Loucy (cell line): ENCODE results near the gene XRCC3.

Experiments used
- H2AFZ ChIP-seq: fragments of 200-600 bp; sonication (generic); 2 replicates; pipeline ENCODE4 v1.6.0; 2016; ENCODE audit warnings: antibody characterized with exemption, mild to moderate bottlenecking, low read length, moderate library complexity
- H3F3A ChIP-seq: fragments of 200-600 bp; 2 replicates; pipeline ENCODE4 v1.6.0; 2016; ENCODE audit warnings: antibody characterized with exemption, low read depth, mild to moderate bottlenecking
- H3K27me3 ChIP-seq: fragments of 200-600 bp; sonication (generic); 2 replicates; pipeline ENCODE4 v1.6.1; 2014; ENCODE audit warnings: low read length, mild to moderate bottlenecking; ENCODE audit not compliant: insufficient read depth, poor library complexity, severe bottlenecking
- H3K36me3 ChIP-seq: fragments of 200-600 bp; sonication (generic); 2 replicates; pipeline ENCODE4 v1.6.1; 2016; ENCODE audit warnings: low read length; ENCODE audit not compliant: insufficient read depth
- H3K4me1 ChIP-seq: fragments of 200-600 bp; sonication (generic); 2 replicates; pipeline ENCODE4 v1.5.1; 2014; ENCODE audit warnings: low read length, mild to moderate bottlenecking; ENCODE audit not compliant: insufficient read depth, poor library complexity, severe bottlenecking
- H3K4me2 ChIP-seq: fragments of 200-600 bp; sonication (generic); 2 replicates; pipeline ENCODE4 v1.6.0; 2014; ENCODE audit warnings: antibody characterized with exemption, low read length, low read depth, mild to moderate bottlenecking; ENCODE audit not compliant: poor library complexity, severe bottlenecking
- H3K4me3 ChIP-seq: fragments of 200-600 bp; sonication (generic); 2 replicates; pipeline ENCODE4 v1.5.1; 2014; ENCODE audit warnings: low read length, mild to moderate bottlenecking, mixed read lengths; ENCODE audit not compliant: poor library complexity, severe bottlenecking
- H3K79me2 ChIP-seq: fragments of 200-600 bp; sonication (generic); 2 replicates; pipeline ENCODE4 v1.6.1; 2014; ENCODE audit warnings: low read length; ENCODE audit not compliant: insufficient read depth
- H3K9ac ChIP-seq: fragments of 200-600 bp; sonication (generic); 2 replicates; pipeline ENCODE4 v1.6.0; 2014; ENCODE audit warnings: mild to moderate bottlenecking, low read depth, low read length, moderate library complexity; ENCODE audit not compliant: poor library complexity, severe bottlenecking
- H3K9me2 ChIP-seq: fragments of 200-600 bp; sonication (generic); replicated peaks from 2 replicates; pipeline ENCODE4 v1.6.1; 2016; ENCODE audit warnings: low read depth, low read length, mixed read lengths
- H3K9me3 ChIP-seq: fragments of 200-600 bp; sonication (generic); 2 replicates; pipeline ENCODE4 v1.6.1; 2014; ENCODE audit warnings: mild to moderate bottlenecking, antibody characterized with exemption, low read length, low read depth; ENCODE audit not compliant: insufficient read depth
- H4K20me1 ChIP-seq: fragments of 200-600 bp; sonication (generic); 2 replicates; pipeline ENCODE4 v1.6.0; 2014; ENCODE audit warnings: antibody characterized with exemption, low read length, mild to moderate bottlenecking; ENCODE audit not compliant: insufficient read depth, poor library complexity, severe bottlenecking
- CTCF ChIP-seq: fragments of 200-600 bp; sonication (generic); conservative IDR thresholded peaks from 2 replicates; pipeline ENCODE4 v1.5.1; 2014; ENCODE audit warnings: mild to moderate bottlenecking, antibody characterized with exemption, low read length
- EZH2phosphoT487 ChIP-seq: fragments of 200-600 bp; IDR thresholded peaks from 2 replicates; pipeline ENCODE4 v1.6.1; 2018; ENCODE audit warnings: antibody characterized with exemption, mild to moderate bottlenecking, moderate library complexity, borderline replicate concordance

Gene XRCC3

GRCh38 chr14:103686831-103687485, 28.3 kb downstream of the XRCC3 start:
- Histone ChIP-seq H3K4me2 (no peak overlapping the region), H3K4me3 (no peak overlapping the region), H3K27me3 (no peaks in the 10 kb centered on the region), H3F3A (no peaks in the 10 kb centered on the region), H4K20me1 (no peaks in the 10 kb centered on the region), H3K36me3 (peaks cover 69% of the 10 kb centered on the region; the same call in 1 of the 2 replicates), H3K4me1 (no peaks in the 10 kb centered on the region), H3K9me2 (no peaks in the 10 kb centered on the region), H3K9me3 (no peaks in the 10 kb centered on the region), H3K79me2 (no peaks in the 10 kb centered on the region), H2AFZ (no peak overlapping the region), H3K9ac (no peak overlapping the region)
- TF ChIP-seq EZH2phosphoT487 (no peak), CTCF (no peak)

- Histone ChIP-seq H3K4me1 (no peaks in the 10 kb centered on the region), H3K9me2 (no peaks in the 10 kb centered on the region), H4K20me1 (no peaks in the 10 kb centered on the region), H3F3A (no peaks in the 10 kb centered on the region), H3K79me2 (no peaks in the 10 kb centered on the region), H3K9me3 (no peaks in the 10 kb centered on the region), H2AFZ (no peak overlapping the region), H3K27me3 (no peaks in the 10 kb centered on the region), H3K9ac (no peak overlapping the region), H3K4me3 (no peak overlapping the region), H3K4me2 (no peak overlapping the region), H3K36me3 (peaks cover 76% of the 10 kb centered on the region; the same call in 1 of the 2 replicates)
- TF ChIP-seq EZH2phosphoT487 (no peak), CTCF (no peak)
These were observed 29.7 kb downstream of the XRCC3 start for GRCh38 chr14:103685276-103686211.

GRCh38 chr14:103684871-103685270, 30.4 kb downstream of the XRCC3 start:
- H3K4me2 ChIP-seq = no peak overlapping the region
- H3K9ac ChIP-seq = no peak overlapping the region
- no peaks in the 10 kb centered on the region for H3K79me2 ChIP-seq
- H3K27me3 ChIP-seq = no peaks in the 10 kb centered on the region
- no peaks in the 10 kb centered on the region for H3K9me3 ChIP-seq
- H3K4me1 ChIP-seq = no peaks in the 10 kb centered on the region
- no peak overlapping the region for H3K4me3 ChIP-seq
- no peaks in the 10 kb centered on the region for H4K20me1 ChIP-seq
- no peaks in the 10 kb centered on the region for H3F3A ChIP-seq
- H3K9me2 ChIP-seq = no peaks in the 10 kb centered on the region
- H2AFZ ChIP-seq = no peak overlapping the region
- TF ChIP-seq EZH2phosphoT487 (no peak), CTCF (no peak)
- H3K36me3 ChIP-seq = peaks cover 81% of the 10 kb centered on the region; the same call in 1 of the 2 replicates
